Right kidney (tissue), 1 donor: ENCODE results near the gene CTIF.

ENCODE experiments used
- DNase-seq: peaks from one replicate; pipeline ENCODE4 v3.0.0-alpha.2; 2016

The CTIF gene

GRCh38 chr18:48776156-48776555 lies 237.3 kb downstream of the CTIF start:
- no peak for DNase-seq

GRCh38 chr18:48776641-48777025 lies 237.8 kb downstream of the CTIF start:
- DNase-seq, result no peak

- DNase-seq, result peak; percentile 78
Observed at GRCh38 chr18:48777026-48777743, 238.4 kb downstream of the CTIF start.

- DNase-seq, result no peak
Observed at GRCh38 chr18:48777744-48778116, 238.9 kb downstream of the CTIF start.

GRCh38 chr18:48778344-48779011 lies 239.6 kb downstream of the CTIF start:
- DNase-seq, result no peak

GRCh38 chr18:48779462-48779861 lies 240.6 kb downstream of the CTIF start:
- DNase-seq, result no peak

GRCh38 chr18:48780201-48780912 lies 241.5 kb downstream of the CTIF start:
- DNase-seq, result peak; percentile 82

- peak; percentile 83 for DNase-seq
Observed at GRCh38 chr18:48780913-48781162, 242.0 kb downstream of the CTIF start.

GRCh38 chr18:48781163-48781987 lies 242.5 kb downstream of the CTIF start:
- DNase-seq, result peak; percentile 84

GRCh38 chr18:48781988-48782363 lies 243.1 kb downstream of the CTIF start:
- no peak for DNase-seq

GRCh38 chr18:48782381-48782861 lies 243.6 kb downstream of the CTIF start:
- no peak for DNase-seq

- no peak for DNase-seq
Observed at GRCh38 chr18:48783616-48784520, 245.0 kb downstream of the CTIF start.

- no peak for DNase-seq
Observed at GRCh38 chr18:48784656-48785055, 245.8 kb downstream of the CTIF start.

GRCh38 chr18:48785091-48785614 lies 246.3 kb downstream of the CTIF start:
- no peak for DNase-seq

- no peak for DNase-seq
Observed at GRCh38 chr18:48785736-48786454, 247.1 kb downstream of the CTIF start.

GRCh38 chr18:48786455-48787202 lies 247.8 kb downstream of the CTIF start:
- DNase-seq, result no peak

GRCh38 chr18:48787203-48788151 lies 248.6 kb downstream of the CTIF start:
- DNase-seq, result no peak

- DNase-seq, result no peak
Observed at GRCh38 chr18:48788373-48788772, 249.5 kb downstream of the CTIF start.
